ENCODE measurements around the gene ARL3.

DNA sequence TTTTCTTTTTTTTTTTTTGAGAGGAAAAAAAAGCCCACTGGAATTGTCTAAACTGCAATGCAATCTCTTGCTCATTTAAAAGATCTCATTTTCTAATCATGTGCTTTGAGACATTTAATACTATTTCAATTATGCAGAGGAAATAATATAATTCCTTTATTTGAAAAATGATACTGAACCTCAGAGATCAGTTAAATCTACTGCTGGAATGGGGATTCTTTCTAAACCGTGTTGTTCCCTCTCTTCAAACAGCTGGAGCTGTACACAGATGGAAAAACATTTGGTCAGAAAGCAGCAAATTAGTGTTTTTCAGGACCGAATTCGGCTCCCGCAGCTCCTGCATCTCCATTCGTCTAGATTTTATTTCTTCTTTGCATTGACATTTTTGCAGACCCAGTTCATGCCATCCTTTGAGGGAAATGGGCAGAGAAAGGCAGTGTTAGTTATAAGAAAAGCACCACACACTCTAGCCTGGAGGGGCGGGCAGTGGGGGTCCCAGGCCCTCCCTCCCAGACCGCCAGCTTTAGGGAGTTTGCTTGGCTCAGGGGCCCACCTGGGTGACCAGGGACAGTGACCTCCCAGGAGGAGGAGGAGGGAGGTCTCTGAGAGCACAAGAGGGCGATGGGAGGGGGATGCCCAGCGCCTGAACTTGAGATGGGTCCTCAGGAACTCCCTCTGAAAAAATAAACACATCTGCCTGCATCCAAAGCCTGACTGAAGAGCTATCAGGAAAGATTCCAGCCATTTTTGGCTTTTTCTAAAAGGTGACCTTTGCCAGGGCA, 37.5 kb downstream of the ARL3 start:
- TF ChIP-seq CEBPB (IDR thresholded peaks at IDR 0.05; ENCODE audit: low read depth, low read length) (no peak), SMC3 (IDR thresholded peaks at IDR 0.05; ENCODE audit: low read depth, low read length) (no peak), MAZ (IDR thresholded peaks at IDR 0.05; ENCODE audit: borderline replicate concordance, low read depth, low read length) (no peak), MAFK (IDR thresholded peaks at IDR 0.05; ENCODE audit: low read depth, low read length) (no peak)
- TF ChIP-seq, protein P1, sequence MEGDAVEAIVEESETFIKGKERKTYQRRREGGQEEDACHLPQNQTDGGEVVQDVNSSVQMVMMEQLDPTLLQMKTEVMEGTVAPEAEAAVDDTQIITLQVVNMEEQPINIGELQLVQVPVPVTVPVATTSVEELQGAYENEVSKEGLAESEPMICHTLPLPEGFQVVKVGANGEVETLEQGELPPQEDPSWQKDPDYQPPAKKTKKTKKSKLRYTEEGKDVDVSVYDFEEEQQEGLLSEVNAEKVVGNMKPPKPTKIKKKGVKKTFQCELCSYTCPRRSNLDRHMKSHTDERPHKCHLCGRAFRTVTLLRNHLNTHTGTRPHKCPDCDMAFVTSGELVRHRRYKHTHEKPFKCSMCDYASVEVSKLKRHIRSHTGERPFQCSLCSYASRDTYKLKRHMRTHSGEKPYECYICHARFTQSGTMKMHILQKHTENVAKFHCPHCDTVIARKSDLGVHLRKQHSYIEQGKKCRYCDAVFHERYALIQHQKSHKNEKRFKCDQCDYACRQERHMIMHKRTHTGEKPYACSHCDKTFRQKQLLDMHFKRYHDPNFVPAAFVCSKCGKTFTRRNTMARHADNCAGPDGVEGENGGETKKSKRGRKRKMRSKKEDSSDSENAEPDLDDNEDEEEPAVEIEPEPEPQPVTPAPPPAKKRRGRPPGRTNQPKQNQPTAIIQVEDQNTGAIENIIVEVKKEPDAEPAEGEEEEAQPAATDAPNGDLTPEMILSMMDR (conservative IDR thresholded peaks at IDR 0.05; ENCODE audit: low read depth, low read length) = no peak

All from IMR-90 (cell line).